ENCODE data around the gene HOMER1. TPM values are rescaled to one million over a fixed set of nuclear protein-coding genes. Genes with fewer than 3 reads are reported as not detected.

The HOMER1 gene
- total RNA-seq, 1 donor from 2014 or later, result 29.3 TPM

DNA sequence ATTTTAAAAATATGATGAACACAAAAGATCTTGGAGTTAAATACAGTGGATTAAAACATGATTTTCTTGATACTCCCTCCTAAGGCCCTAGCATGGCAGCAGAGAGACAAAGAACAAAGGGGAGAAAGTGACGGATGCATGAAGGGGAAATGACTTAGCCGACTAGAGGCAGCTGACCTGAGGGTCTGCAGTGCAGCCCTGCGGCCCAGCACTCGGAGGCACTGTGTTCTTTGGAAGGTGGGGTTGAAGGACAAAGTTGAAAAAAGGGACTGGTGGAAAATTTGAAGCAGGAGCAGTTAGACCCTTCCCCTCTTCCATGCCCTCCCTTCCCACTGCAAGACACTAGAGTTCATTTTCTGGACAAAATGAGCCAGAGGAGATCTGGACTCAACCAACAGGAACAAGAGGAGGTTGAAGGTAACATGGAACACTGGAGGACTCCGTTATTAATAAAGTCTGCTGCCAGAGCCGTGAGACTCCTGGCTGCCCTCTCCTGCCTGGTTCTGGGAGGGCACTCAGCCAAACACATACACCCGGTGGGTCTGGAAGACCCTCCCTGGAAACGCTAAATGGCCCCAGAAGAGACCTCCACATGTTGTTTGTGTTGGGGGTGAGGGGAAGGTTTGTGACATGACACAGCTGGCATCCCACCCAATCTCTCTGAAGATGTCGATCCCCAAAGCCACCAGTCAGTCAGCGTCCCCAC, 179.9 kb downstream of the HOMER1 start:
- Mint-ChIP-seq H3K9me3 (peaks cover 16% of the 10 kb centered on the region), H3K27ac (ENCODE audit: unreplicated experiment) (peak overlapping the region; percentile 45), H3K27me3 (ENCODE audit: low read depth) (no peaks in the 10 kb centered on the region), H3K4me1 (peaks cover 5% of the 10 kb centered on the region), H3K36me3 (ENCODE audit: low read depth) (peaks cover 16% of the 10 kb centered on the region), H3K4me3 (no peak overlapping the region)
- TF ChIP-seq, protein P1, sequence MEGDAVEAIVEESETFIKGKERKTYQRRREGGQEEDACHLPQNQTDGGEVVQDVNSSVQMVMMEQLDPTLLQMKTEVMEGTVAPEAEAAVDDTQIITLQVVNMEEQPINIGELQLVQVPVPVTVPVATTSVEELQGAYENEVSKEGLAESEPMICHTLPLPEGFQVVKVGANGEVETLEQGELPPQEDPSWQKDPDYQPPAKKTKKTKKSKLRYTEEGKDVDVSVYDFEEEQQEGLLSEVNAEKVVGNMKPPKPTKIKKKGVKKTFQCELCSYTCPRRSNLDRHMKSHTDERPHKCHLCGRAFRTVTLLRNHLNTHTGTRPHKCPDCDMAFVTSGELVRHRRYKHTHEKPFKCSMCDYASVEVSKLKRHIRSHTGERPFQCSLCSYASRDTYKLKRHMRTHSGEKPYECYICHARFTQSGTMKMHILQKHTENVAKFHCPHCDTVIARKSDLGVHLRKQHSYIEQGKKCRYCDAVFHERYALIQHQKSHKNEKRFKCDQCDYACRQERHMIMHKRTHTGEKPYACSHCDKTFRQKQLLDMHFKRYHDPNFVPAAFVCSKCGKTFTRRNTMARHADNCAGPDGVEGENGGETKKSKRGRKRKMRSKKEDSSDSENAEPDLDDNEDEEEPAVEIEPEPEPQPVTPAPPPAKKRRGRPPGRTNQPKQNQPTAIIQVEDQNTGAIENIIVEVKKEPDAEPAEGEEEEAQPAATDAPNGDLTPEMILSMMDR (conservative IDR thresholded peaks at IDR 0.05), result no peak
- DNase-seq (ENCODE audit: low read depth, low spot score), result no peak

DNA sequence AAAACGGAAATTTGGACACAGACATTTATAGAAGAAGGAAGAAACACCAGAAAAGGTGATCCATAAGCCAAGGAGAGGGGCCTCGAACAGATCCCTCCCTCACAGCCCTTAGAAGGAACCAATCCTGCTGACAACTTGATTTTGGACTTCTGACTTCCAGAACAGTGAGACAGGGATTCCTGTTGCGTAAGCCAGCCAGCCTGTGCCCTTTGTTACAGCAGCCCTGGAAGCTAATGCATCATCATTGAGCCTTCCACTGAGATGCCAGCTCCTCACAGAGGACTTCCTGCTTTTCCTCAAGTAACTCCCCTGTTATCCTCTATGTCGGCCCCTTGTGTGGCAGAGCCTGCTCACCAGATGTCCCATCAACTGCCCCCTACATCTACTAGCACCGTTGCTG, 183.9 kb downstream of the HOMER1 start:
- Mint-ChIP-seq H3K4me3 (no peak overlapping the region), H3K9me3 (peaks cover 7% of the 10 kb centered on the region), H3K27me3 (ENCODE audit: low read depth) (no peaks in the 10 kb centered on the region), H3K36me3 (ENCODE audit: low read depth) (peaks cover 7% of the 10 kb centered on the region), H3K27ac (ENCODE audit: unreplicated experiment) (no peak overlapping the region), H3K4me1 (peaks cover 5% of the 10 kb centered on the region)
- TF ChIP-seq, protein P1 (conservative IDR thresholded peaks at IDR 0.05), result no peak
- no peak for DNase-seq (ENCODE audit: low read depth, low spot score)

DNA sequence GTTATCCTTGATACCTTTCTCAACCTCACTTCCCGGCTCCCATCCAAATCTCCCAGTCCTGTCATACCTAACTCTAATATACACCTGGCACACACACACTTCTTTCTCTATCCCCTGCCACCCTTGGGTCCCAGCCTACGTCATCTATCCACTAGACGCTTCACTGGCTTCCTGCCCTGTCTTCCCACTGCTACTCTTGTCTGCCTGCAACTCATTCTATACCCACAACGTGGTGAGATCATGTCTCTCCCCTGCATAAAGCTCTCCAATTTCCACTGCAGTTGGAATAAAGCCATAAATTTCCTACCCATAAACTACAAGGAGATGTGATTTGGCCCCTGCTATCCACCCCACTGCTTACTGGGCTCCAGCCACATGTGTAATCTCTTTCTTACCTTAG, 184.5 kb downstream of the HOMER1 start:
- H3K36me3 Mint-ChIP-seq (ENCODE audit: low read depth), result peaks cover 4% of the 10 kb centered on the region
- TF ChIP-seq, protein P1 (conservative IDR thresholded peaks at IDR 0.05), result no peak
- H3K4me1 Mint-ChIP-seq, result peaks cover 5% of the 10 kb centered on the region
- no peak overlapping the region for H3K4me3 Mint-ChIP-seq
- H3K27me3 Mint-ChIP-seq (ENCODE audit: low read depth), result no peaks in the 10 kb centered on the region
- DNase-seq (ENCODE audit: low read depth, low spot score), result no peak
- H3K27ac Mint-ChIP-seq (ENCODE audit: unreplicated experiment), result no peak overlapping the region
- peaks cover 7% of the 10 kb centered on the region for H3K9me3 Mint-ChIP-seq

Other genes with a start within 250 kb of the HOMER1 start
- 38.3 and 42.2 TPM in 2 replicates for gene TENT2, start 98.3 kb upstream of the HOMER1 start, total RNA-seq
- gene CMYA5, start 175.7 kb upstream of the HOMER1 start, total RNA-seq, result 0.44 and 0.73 TPM in 2 replicates

All from neural crest cell (in vitro differentiated cells).